HEK293 (cell line): ENCODE results near the gene PPP6R3.

Source experiments
- CTCF ChIP-seq: fragments of 450-650 bp; formaldehyde crosslinking; IDR thresholded peaks from 2 replicates; pipeline ENCODE4 v1.5.1; 2016; ENCODE audit warnings: missing biosample characterization, missing genetic modification characterization
- SETDB1 ChIP-seq: IDR thresholded peaks from one replicate; pipeline ENCODE4 v1.6.1; 2017; ENCODE audit warnings: mild to moderate bottlenecking, low read length, moderate library complexity, mixed read lengths; ENCODE audit not compliant: insufficient read length
- YY1 ChIP-seq: fragments of 450-650 bp; formaldehyde crosslinking; IDR thresholded peaks from 2 replicates; pipeline ENCODE4 v1.5.1; 2018; ENCODE audit warnings: missing biosample characterization, missing genetic modification characterization
- ZNF398 ChIP-seq: fragments of 450-650 bp; formaldehyde crosslinking; IDR thresholded peaks from 2 replicates; pipeline ENCODE4 v1.5.1; 2017; ENCODE audit warnings: missing biosample characterization, missing genetic modification characterization

GRCh38 chr11:68447015-68447801 lies 13.3 kb upstream of the PPP6R3 start:
- TF ChIP-seq CTCF (tag by site-specific recombination) (peak; percentile 76), SETDB1 (no peak), ZNF398 (tag by site-specific recombination) (no peak), YY1 (tag by site-specific recombination) (no peak; the same call in 1 of the 2 replicates)
